Measurements from ENCODE around the gene RCBTB1.

- no peak for TF ChIP-seq POLR2AphosphoS5 (IDR thresholded peaks at IDR 0.05)
- no peak for TF ChIP-seq CTCF (IDR thresholded peaks at IDR 0.05)
Observed at GRCh38 chr13:49584771-49585182, 581 bp downstream of the RCBTB1 start.

Measured in upper lobe of left lung (tissue), 4 donors.